ENCODE results near the gene COL23A1.
A peak's percentile ranks its signal among the peaks of the same experiment; 100 is the strongest.

The COL23A1 gene

DNA sequence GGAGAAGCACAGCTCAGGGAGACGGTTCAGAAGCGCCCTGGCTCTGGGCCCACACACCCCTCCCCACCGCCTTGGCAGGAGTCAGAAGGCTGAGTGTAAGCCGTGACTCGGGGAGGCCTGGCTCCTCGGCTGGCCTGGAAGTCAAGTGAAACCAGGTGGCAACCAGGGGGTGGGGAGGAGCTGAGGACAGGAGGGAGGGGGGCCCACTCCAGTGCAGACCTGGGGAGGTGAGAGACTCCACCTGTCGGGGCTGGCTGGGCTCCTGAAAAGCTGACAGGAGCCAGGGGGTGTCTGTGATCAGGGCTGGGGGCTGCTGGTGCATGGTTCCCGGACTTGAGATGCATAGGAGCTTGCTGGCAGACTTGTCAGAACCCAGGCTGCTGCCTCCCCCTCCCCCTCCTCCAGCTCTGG, 207.4 kb downstream of the COL23A1 start:
- Histone ChIP-seq H3K27ac (replicated peaks; ENCODE audit: low read length) (no peak overlapping the region), H3K9me3 (replicated peaks in 1 of 2; ENCODE audit: control insufficient read depth in 2 of 2, insufficient read depth in 1 of 2, low read depth in 1 of 2, low read length in 2 of 2) (peaks cover 0 to 2% of the 10 kb centered on the region in 2 donors), H3K4me1 (ENCODE audit: control insufficient read depth in 2 of 2, insufficient read depth in 1 of 2, low read depth in 1 of 2, low read length in 2 of 2) (peaks cover 15 to 22% of the 10 kb centered on the region in 2 donors), H3K14ac (ENCODE audit: low read length) (no peak overlapping the region), H3K4me3 (ENCODE audit: low read length in 2 of 2) (no peak overlapping the region), H4K91ac (ENCODE audit: low read depth, low read length, poor library complexity) (no peak overlapping the region), H3K9ac (ENCODE audit: low read depth, low read length, poor library complexity) (no peak overlapping the region), H3K23ac (ENCODE audit: low read depth, low read length, poor library complexity) (no peak overlapping the region), H2BK120ac (ENCODE audit: low read depth, low read length) (no peak overlapping the region), H3K4ac (ENCODE audit: low read length) (no peak overlapping the region), H3K79me1 (ENCODE audit: low read depth, low read length) (no peaks in the 10 kb centered on the region), H2BK12ac (ENCODE audit: low read length) (no peak overlapping the region), H2BK15ac (ENCODE audit: low read length) (peak overlapping the region; percentile 72), H3K36me3 (replicated peaks in 1 of 2; ENCODE audit: control insufficient read depth in 2 of 2, insufficient read depth in 2 of 2, low read length in 2 of 2) (no peaks in the 10 kb centered on the region), H2BK5ac (ENCODE audit: low read length) (peak overlapping the region; percentile 79), H2AFZ (ENCODE audit: low read length) (no peak overlapping the region), H3K4me2 (ENCODE audit: insufficient read depth, low read length, poor library complexity, severe bottlenecking) (no peak overlapping the region), H3K18ac (ENCODE audit: low read length) (peak overlapping the region; percentile 78), H4K8ac (ENCODE audit: low read depth, low read length) (no peak overlapping the region), H3K27me3 (ENCODE audit: control insufficient read depth in 3 of 3, insufficient read depth in 3 of 3, low read depth in 1 of 3, low read length in 3 of 3) (no peaks in the 10 kb centered on the region), H2AK5ac (ENCODE audit: low read depth, low read length) (peak overlapping the region; percentile 93)
- no CpG with 5 or more reads among the region's 8 CpGs for WGBS, 2 donors (ENCODE audit: extremely low coverage in 2 of 2, insufficient read length in 2 of 2, insufficient replicate concordance in 1 of 2)
- no peak for DNase-seq (ENCODE audit: low spot score)

- no peak overlapping the region for H3K14ac ChIP-seq (ENCODE audit: low read length)
- no peak overlapping the region for H2BK120ac ChIP-seq (ENCODE audit: low read depth, low read length)
- H3K27me3 ChIP-seq (ENCODE audit: control insufficient read depth in 3 of 3, insufficient read depth in 3 of 3, low read depth in 1 of 3, low read length in 3 of 3): no peaks in the 10 kb centered on the region
- H3K79me1 ChIP-seq (ENCODE audit: low read depth, low read length): no peaks in the 10 kb centered on the region
- peak overlapping the region; percentile 93 for H2AK5ac ChIP-seq (ENCODE audit: low read depth, low read length)
- H2AFZ ChIP-seq (ENCODE audit: low read length): no peak overlapping the region
- H3K4me2 ChIP-seq (ENCODE audit: insufficient read depth, low read length, poor library complexity, severe bottlenecking): no peak overlapping the region
- H3K4ac ChIP-seq (ENCODE audit: low read length): no peak overlapping the region
- no peak for DNase-seq (ENCODE audit: low spot score)
- peaks cover 0 to 2% of the 10 kb centered on the region in 2 donors for H3K9me3 ChIP-seq (replicated peaks in 1 of 2; ENCODE audit: control insufficient read depth in 2 of 2, insufficient read depth in 1 of 2, low read depth in 1 of 2, low read length in 2 of 2)
- no peak overlapping the region for H4K91ac ChIP-seq (ENCODE audit: low read depth, low read length, poor library complexity)
- H2BK15ac ChIP-seq (ENCODE audit: low read length): peak overlapping the region; percentile 72
- H3K4me3 ChIP-seq (ENCODE audit: low read length in 2 of 2): no peak overlapping the region
- H4K8ac ChIP-seq (ENCODE audit: low read depth, low read length): no peak overlapping the region
- H2BK12ac ChIP-seq (ENCODE audit: low read length): no peak overlapping the region
- H3K9ac ChIP-seq (ENCODE audit: low read depth, low read length, poor library complexity): no peak overlapping the region
- H3K4me1 ChIP-seq (ENCODE audit: control insufficient read depth in 2 of 2, insufficient read depth in 1 of 2, low read depth in 1 of 2, low read length in 2 of 2): peaks cover 13 to 16% of the 10 kb centered on the region in 2 donors
- no peak overlapping the region for H3K27ac ChIP-seq (replicated peaks; ENCODE audit: low read length)
- no CpG with 5 or more reads among the region's 17 CpGs for WGBS, 2 donors (ENCODE audit: extremely low coverage in 2 of 2, insufficient read length in 2 of 2, insufficient replicate concordance in 1 of 2)
- no peak overlapping the region for H3K18ac ChIP-seq (ENCODE audit: low read length)
- no peaks in the 10 kb centered on the region for H3K36me3 ChIP-seq (replicated peaks in 1 of 2; ENCODE audit: control insufficient read depth in 2 of 2, insufficient read depth in 2 of 2, low read length in 2 of 2)
- peak overlapping the region; percentile 79 for H2BK5ac ChIP-seq (ENCODE audit: low read length)
- no peak overlapping the region for H3K23ac ChIP-seq (ENCODE audit: low read depth, low read length, poor library complexity)
These were observed 208.1 kb downstream of the COL23A1 start for GRCh38 chr5:178381921-178382695.

DNA sequence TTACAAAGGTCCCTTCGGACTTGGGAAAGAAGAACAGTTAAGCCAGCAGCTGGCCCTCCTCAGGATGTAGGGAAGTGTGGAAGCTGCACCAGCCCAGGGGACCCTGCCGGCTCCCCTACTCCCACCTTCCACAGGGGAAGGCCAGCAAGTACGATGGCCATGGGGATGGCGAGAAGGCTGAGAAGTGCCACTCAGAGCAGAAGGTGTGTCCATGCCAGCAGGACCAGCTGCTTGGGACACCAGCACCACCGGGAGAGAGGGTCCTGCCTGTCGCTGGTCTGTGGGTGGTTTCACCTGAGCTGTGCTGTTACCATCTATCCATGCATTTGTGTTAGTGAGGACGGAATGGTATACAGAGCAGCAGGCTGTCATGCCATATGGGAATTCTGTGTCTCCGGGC, 209.0 kb downstream of the COL23A1 start:
- Histone ChIP-seq H3K9ac (ENCODE audit: low read depth, low read length, poor library complexity) (no peak overlapping the region), H3K14ac (ENCODE audit: low read length) (peak overlapping the region; percentile 3), H2BK120ac (ENCODE audit: low read depth, low read length) (no peak overlapping the region), H4K8ac (ENCODE audit: low read depth, low read length) (no peak overlapping the region), H4K91ac (ENCODE audit: low read depth, low read length, poor library complexity) (no peak overlapping the region), H2AK5ac (ENCODE audit: low read depth, low read length) (peak overlapping the region; percentile 93), H3K4ac (ENCODE audit: low read length) (no peak overlapping the region), H3K9me3 (replicated peaks in 1 of 2; ENCODE audit: control insufficient read depth in 2 of 2, insufficient read depth in 1 of 2, low read depth in 1 of 2, low read length in 2 of 2) (peaks cover 0 to 2% of the 10 kb centered on the region in 2 donors), H2BK12ac (ENCODE audit: low read length) (no peak overlapping the region), H3K23ac (ENCODE audit: low read depth, low read length, poor library complexity) (peak overlapping the region; percentile 44), H2AFZ (ENCODE audit: low read length) (no peak overlapping the region), H3K4me3 (ENCODE audit: low read length in 2 of 2) (no peak overlapping the region), H2BK15ac (ENCODE audit: low read length) (no peak overlapping the region), H3K79me1 (ENCODE audit: low read depth, low read length) (no peaks in the 10 kb centered on the region), H3K36me3 (replicated peaks in 1 of 2; ENCODE audit: control insufficient read depth in 2 of 2, insufficient read depth in 2 of 2, low read length in 2 of 2) (no peaks in the 10 kb centered on the region), H3K27me3 (ENCODE audit: control insufficient read depth in 3 of 3, insufficient read depth in 3 of 3, low read depth in 1 of 3, low read length in 3 of 3) (no peaks in the 10 kb centered on the region), H3K18ac (ENCODE audit: low read length) (no peak overlapping the region), H3K27ac (replicated peaks; ENCODE audit: low read length) (no peak overlapping the region), H2BK5ac (ENCODE audit: low read length) (no peak overlapping the region), H3K4me2 (ENCODE audit: insufficient read depth, low read length, poor library complexity, severe bottlenecking) (no peak overlapping the region), H3K4me1 (ENCODE audit: control insufficient read depth in 2 of 2, insufficient read depth in 1 of 2, low read depth in 1 of 2, low read length in 2 of 2) (peaks cover 12 to 16% of the 10 kb centered on the region in 2 donors)
- WGBS, 2 donors (ENCODE audit: extremely low coverage in 2 of 2, insufficient read length in 2 of 2, insufficient replicate concordance in 1 of 2): no CpG with 5 or more reads among the region's 8 CpGs
- no peak for DNase-seq (ENCODE audit: low spot score)

- H3K9me3 ChIP-seq (replicated peaks in 1 of 2; ENCODE audit: control insufficient read depth in 2 of 2, insufficient read depth in 1 of 2, low read depth in 1 of 2, low read length in 2 of 2): peaks cover 0 to 2% of the 10 kb centered on the region in 2 donors
- no peak overlapping the region for H2BK120ac ChIP-seq (ENCODE audit: low read depth, low read length)
- H3K14ac ChIP-seq (ENCODE audit: low read length): no peak overlapping the region
- H3K79me1 ChIP-seq (ENCODE audit: low read depth, low read length): peaks cover 2% of the 10 kb centered on the region
- no peak overlapping the region for H3K4me2 ChIP-seq (ENCODE audit: insufficient read depth, low read length, poor library complexity, severe bottlenecking)
- no peak overlapping the region for H4K8ac ChIP-seq (ENCODE audit: low read depth, low read length)
- H2AFZ ChIP-seq (ENCODE audit: low read length): no peak overlapping the region
- no peak overlapping the region for H2BK5ac ChIP-seq (ENCODE audit: low read length)
- H3K27ac ChIP-seq (replicated peaks; ENCODE audit: low read length): no peak overlapping the region
- H2BK15ac ChIP-seq (ENCODE audit: low read length): peak overlapping the region; percentile 10
- no peak for DNase-seq (ENCODE audit: low spot score)
- no peak overlapping the region for H3K4me3 ChIP-seq (ENCODE audit: low read length in 2 of 2)
- no peak overlapping the region for H3K23ac ChIP-seq (ENCODE audit: low read depth, low read length, poor library complexity)
- no peak overlapping the region for H4K91ac ChIP-seq (ENCODE audit: low read depth, low read length, poor library complexity)
- H2AK5ac ChIP-seq (ENCODE audit: low read depth, low read length): no peak overlapping the region
- peak overlapping the region; percentile 9 for H3K18ac ChIP-seq (ENCODE audit: low read length)
- peak overlapping the region; percentile 17 for H3K9ac ChIP-seq (ENCODE audit: low read depth, low read length, poor library complexity)
- H3K4me1 ChIP-seq (ENCODE audit: control insufficient read depth in 2 of 2, insufficient read depth in 1 of 2, low read depth in 1 of 2, low read length in 2 of 2): peaks cover 12 to 16% of the 10 kb centered on the region in 2 donors
- WGBS, 2 donors (ENCODE audit: extremely low coverage in 2 of 2, insufficient read length in 2 of 2, insufficient replicate concordance in 1 of 2): no CpG with 5 or more reads among the region's 16 CpGs
- no peak overlapping the region for H3K4ac ChIP-seq (ENCODE audit: low read length)
- H3K27me3 ChIP-seq (ENCODE audit: control insufficient read depth in 3 of 3, insufficient read depth in 3 of 3, low read depth in 1 of 3, low read length in 3 of 3): no peaks in the 10 kb centered on the region
- no peaks in the 10 kb centered on the region for H3K36me3 ChIP-seq (replicated peaks in 1 of 2; ENCODE audit: control insufficient read depth in 2 of 2, insufficient read depth in 2 of 2, low read length in 2 of 2)
- H2BK12ac ChIP-seq (ENCODE audit: low read length): no peak overlapping the region
These were observed 209.6 kb downstream of the COL23A1 start for GRCh38 chr5:178380541-178381074.

Data from neuronal stem cell (in vitro differentiated cells).